GM12873 (cell line): ENCODE measurements around the gene ASCL2.

Experiments
- TF ChIP-seq, protein P1 (sequence below): IDR thresholded peaks from 2 replicates; pipeline ENCODE4 v1.5.1; 2012; ENCODE audit warnings: low read depth, mild to moderate bottlenecking, moderate library complexity, low read length, control low read depth; ENCODE audit not compliant: insufficient read depth; ENCODE audit errors: missing control alignments

ASCL2 gene

DNA sequence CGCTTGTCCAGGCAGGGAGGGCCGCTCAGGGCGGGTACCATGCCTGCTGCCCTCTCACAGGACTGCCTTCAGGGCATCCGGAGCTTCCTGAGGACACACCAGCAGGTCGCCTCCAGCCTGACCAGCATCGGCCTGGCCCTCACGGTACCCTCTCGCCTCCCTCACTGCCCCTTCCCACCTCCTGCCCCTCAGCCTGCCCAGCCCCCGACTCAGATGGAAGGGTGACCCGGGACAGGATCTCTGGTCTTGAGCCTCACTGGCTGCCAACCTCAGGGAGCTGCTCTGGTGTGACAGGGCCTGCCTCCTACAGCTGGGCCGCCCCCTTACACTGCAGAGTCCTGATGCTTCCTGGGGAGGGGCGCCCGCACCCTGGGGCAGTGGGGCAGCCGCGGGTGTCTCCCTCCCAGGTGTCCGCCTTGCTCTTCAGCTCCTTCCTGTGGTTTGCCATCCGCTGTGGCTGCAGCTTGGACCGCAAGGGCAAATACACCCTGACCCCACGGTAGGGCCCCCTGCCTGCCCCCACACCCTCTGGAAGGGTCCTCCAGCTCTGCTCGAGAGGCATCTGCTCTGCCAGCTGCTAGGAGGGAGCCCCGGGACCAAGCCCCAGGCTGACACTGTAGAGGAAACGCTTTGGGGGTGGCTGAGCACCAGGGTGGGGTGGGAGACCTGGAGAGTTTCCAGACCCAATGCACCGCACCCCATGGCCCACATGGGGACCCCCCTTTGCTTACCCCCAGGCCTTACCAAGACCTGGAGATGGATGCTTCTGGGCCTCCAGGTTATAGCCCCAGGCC is 46.0 kb upstream of the ASCL2 start:
- TF ChIP-seq, protein P1, sequence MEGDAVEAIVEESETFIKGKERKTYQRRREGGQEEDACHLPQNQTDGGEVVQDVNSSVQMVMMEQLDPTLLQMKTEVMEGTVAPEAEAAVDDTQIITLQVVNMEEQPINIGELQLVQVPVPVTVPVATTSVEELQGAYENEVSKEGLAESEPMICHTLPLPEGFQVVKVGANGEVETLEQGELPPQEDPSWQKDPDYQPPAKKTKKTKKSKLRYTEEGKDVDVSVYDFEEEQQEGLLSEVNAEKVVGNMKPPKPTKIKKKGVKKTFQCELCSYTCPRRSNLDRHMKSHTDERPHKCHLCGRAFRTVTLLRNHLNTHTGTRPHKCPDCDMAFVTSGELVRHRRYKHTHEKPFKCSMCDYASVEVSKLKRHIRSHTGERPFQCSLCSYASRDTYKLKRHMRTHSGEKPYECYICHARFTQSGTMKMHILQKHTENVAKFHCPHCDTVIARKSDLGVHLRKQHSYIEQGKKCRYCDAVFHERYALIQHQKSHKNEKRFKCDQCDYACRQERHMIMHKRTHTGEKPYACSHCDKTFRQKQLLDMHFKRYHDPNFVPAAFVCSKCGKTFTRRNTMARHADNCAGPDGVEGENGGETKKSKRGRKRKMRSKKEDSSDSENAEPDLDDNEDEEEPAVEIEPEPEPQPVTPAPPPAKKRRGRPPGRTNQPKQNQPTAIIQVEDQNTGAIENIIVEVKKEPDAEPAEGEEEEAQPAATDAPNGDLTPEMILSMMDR, result no peak

DNA sequence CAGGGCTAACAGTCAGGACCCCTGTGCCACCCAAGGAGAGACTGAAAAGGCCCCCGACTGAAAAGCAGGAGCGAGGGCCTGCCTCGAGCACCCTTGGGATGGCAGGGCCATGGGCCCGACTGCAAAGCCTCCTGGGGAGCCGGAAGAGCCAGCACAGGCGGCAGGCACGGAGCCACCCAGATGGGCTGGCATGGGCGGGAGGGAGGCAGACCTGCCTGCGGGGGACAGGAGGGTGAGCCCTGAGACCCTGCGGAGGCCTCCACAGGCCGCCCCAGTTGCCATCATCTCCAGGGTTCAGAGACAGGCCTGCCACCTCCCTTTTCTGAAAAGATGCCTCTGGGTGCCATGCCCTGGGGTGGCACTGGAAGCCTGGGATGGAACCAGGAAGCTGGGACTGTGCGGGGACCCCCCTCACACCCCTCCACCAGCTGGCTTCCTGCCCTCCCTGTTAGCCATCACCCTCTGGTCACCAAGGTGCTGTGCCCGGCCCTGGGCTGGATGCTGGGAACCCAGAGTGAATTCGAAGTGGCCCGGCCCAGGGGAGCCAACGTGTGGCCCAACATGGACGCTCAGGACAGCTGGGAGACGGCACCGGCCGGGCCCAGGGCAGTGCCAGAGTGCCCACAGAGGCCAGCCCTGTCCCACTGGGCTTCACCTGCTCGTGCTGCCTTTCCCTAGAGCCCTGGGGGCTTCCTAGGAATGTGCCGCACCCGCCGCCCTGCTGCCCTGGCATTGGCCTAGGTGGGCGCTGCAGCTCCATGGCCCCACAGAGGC is 45.2 kb upstream of the ASCL2 start:
- TF ChIP-seq, protein P1, result no peak

DNA sequence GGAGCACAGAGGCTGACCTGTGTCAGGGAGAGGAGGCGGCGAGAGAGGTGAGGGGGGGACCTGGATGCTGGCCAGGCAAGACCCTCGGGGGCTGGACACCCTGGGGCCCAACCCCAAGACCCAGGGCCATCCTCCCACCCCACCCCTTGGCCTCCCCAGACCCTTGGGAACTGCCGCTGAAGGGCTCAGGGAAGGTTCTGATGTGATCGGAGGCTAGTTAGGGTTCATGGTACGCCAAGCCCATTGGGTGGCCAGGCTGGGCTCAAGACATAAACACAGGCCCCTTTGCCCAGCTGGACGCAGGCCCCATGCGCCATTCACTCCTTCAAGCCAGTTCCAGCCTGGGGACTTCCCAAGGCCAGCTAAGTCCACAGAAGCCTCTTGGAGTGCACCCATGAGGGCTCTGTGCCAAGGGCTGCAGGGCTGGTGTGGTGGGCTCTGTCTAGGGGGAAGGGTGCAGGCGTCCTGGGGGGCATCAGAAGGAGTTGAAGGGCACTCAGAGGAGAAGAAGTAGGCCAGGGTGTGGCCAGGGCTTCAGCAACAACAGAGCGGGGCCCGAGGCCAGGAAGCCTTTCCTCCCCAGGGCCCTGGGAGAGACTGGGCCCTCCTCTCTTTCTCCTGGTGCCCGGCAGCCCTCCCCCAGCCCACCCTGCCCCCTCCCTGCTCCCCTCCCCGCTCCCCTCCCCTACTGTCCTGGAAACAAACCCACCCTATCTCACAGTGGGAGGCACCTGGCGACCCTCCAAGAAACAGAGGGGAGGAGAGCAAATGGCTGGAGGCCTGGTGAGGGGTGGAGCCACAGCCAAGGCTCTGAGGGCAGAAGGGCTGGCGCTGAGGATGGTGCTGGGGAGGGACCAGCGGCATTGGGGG is 44.4 kb upstream of the ASCL2 start:
- TF ChIP-seq, protein P1, result no peak

DNA sequence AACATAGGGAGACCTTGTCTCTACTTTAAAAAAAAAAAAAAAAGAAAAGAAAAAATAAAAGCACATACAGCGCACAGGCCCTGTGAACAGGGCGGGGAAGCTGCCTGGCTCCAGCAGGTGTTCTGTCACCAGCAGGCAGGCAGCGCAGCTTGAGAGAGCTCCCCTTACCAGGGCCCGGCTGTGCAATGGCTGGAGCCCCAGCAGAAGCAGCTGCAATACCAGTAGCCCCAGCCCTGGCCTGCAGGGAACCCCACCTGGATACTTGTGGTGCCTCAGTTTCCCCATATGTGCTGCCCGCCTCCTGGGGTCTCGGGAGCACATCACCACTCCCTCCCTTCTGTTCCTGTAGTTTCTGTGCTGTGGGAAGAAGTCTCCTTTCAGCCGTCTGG is 43.7 kb upstream of the ASCL2 start:
- TF ChIP-seq, protein P1, result no peak

DNA sequence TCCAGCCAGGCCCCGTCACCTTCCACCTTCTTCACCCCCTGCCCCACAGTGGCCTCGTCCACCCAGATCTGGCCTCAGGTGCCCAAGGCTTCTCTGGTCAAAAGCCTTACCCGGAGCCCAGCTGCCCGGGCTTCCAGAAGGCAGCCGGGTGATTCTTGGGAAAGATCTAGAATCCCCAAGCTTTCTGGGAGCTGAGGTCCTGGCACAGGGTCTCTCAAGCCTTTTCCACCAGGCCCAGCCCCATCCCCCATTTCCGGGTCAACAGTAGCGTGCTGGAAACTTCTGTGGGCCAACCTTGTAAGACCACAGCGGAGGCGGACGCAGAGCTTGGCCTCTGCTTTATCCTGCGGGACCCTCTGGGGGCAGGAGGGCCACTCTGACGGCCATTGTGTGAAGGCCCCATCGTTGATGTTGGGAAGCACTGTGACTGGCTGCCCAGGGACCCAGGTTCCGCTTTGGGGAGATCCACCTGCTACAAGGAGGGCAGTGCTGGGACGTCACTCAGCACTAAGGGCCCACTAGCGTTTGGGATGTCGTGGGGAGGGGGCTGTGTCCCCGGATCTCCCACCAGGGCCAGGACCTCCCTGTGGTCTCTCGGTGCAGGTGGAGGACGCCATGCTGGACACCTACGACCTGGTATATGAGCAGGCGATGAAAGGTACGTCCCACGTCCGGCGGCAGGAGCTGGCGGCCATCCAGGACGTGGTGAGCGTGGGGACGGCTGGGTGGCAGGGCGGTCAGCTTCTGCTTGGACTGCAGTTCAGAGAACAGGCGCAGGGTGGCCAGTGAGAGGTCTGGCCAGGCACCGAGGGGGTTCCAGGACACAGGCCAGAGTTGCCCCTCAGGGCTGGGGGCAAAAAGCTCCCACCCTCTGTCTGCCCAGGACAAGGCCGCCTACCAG is 42.9 kb upstream of the ASCL2 start:
- TF ChIP-seq, protein P1, result no peak

DNA sequence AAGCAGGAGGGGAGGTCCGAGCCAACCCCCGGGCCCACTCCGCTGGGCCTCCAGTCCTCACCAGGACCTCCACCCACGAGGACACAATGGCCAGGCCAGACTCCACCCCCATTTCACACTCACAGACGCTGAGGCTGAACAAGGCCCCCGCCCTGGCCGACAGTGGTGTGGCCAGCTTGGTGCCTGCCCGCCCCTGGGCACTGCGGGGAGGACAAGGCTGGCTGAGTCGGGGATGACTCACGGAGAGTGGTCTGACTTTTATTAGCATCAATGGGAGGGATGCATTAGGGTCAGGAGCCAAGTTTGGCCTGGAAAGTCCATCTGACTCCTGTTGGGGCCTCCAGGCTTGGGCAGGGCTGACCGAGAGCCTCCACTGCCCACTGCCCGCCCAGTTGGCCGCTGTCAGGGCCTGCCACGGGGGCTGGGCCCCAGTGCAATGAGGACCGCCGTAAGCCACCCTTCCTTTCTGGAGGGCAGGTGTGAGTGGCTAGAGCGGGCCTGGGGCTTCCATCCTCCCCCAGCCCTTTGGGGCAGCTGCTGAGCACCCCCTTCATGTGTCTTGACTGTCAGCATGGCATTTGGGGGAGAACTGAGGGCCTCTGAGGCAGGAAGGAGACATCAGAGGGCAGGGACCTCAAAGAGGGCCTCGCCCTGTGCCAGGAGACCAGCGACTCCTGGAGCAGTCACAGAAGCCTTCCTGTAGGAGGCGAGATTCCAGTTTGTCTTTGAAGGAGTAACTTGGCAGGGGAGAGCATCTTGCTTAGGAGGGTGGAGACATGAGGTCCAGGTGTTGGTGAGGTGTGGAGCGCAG is 42.0 kb upstream of the ASCL2 start:
- TF ChIP-seq, protein P1, result no peak
